Astrocyte (in vitro differentiated cells and primary cell): ENCODE data around the gene AHDC1. TPM values are rescaled to one million over a fixed set of nuclear protein-coding genes. Genes with fewer than 3 reads are reported as not detected.
A peak's percentile ranks its signal among the peaks of the same experiment; 100 is the strongest.
"Not testable (repeated sequence)": the region's sequence is repeated elsewhere in the genome, so short reads cannot be mapped to it uniquely, and the experiment has no call there.

Experiments
- DNase-seq: peaks from one replicate; pipeline ENCODE4 v3.0.0-alpha.2; 2010; ENCODE audit warnings: low read depth
- FAIRE-seq: peaks from 2 replicates; lab custom pipeline; 2011; peaks lifted over from hg19 to GRCh38; lab: Jason Lieb, UNC
- H2AFZ ChIP-seq: 2 replicates; pipeline ENCODE4 v1.6.0; 2012; ENCODE audit warnings: low read depth, low read length, inconsistent platforms
- H3K27ac ChIP-seq: 2 replicates; pipeline ENCODE4 v1.5.1; 2011; ENCODE audit warnings: low read depth, low read length, inconsistent platforms
- H3K27me3 ChIP-seq: 2 replicates; pipeline ENCODE4 v1.6.0; 2011; ENCODE audit warnings: low read length, inconsistent platforms; ENCODE audit not compliant: insufficient read depth
- H3K36me3 ChIP-seq: 2 replicates; pipeline ENCODE4 v1.5.1; 2011; ENCODE audit warnings: low read length, inconsistent platforms; ENCODE audit not compliant: insufficient read depth
- H3K4me1 ChIP-seq: 2 replicates; pipeline ENCODE4 v1.5.1; 2011; ENCODE audit warnings: low read length, inconsistent platforms; ENCODE audit not compliant: insufficient read depth
- H3K4me2 ChIP-seq: 2 replicates; pipeline ENCODE4 v1.6.0; 2012; ENCODE audit warnings: low read length, inconsistent platforms
- H3K4me3 ChIP-seq: 2 replicates; pipeline ENCODE4 v1.5.1; 2011; ENCODE audit warnings: low read depth, mild to moderate bottlenecking, low read length, inconsistent platforms; ENCODE audit not compliant: insufficient read depth
- H3K79me2 ChIP-seq: 2 replicates; pipeline ENCODE4 v1.6.0; 2012; ENCODE audit warnings: mild to moderate bottlenecking, low read length, inconsistent platforms; ENCODE audit not compliant: insufficient read depth
- H3K9ac ChIP-seq: 2 replicates; pipeline ENCODE4 v1.6.0; 2012; ENCODE audit warnings: mild to moderate bottlenecking, low read length, inconsistent platforms
- H3K9me3 ChIP-seq: 2 replicates; pipeline ENCODE4 v1.5.1; 2012; ENCODE audit warnings: low read depth, mild to moderate bottlenecking, low read length, inconsistent platforms; ENCODE audit not compliant: insufficient read depth
- H4K20me1 ChIP-seq: 2 replicates; pipeline ENCODE4 v1.6.0; 2012; ENCODE audit warnings: low read length, inconsistent platforms; ENCODE audit not compliant: insufficient read depth
- H3K27ac Mint-ChIP-seq: one replicate; pipeline ENCODE4 v1.8.0; 2021; ENCODE audit warnings: mild to moderate bottlenecking, mixed read lengths; ENCODE audit not compliant: unreplicated experiment
- H3K27me3 Mint-ChIP-seq: one replicate; pipeline ENCODE4 v1.8.0; 2021; ENCODE audit warnings: low read depth, mixed read lengths; ENCODE audit not compliant: unreplicated experiment
- H3K36me3 Mint-ChIP-seq: one replicate; pipeline ENCODE4 v1.8.0; 2021; ENCODE audit warnings: low read depth, mixed read lengths; ENCODE audit not compliant: unreplicated experiment
- H3K4me1 Mint-ChIP-seq: one replicate; pipeline ENCODE4 v1.8.0; 2021; ENCODE audit warnings: low read depth, mixed read lengths; ENCODE audit not compliant: unreplicated experiment
- H3K4me3 Mint-ChIP-seq: one replicate; pipeline ENCODE4 v1.8.0; 2021; ENCODE audit warnings: mild to moderate bottlenecking, moderate library complexity, mixed read lengths; ENCODE audit not compliant: unreplicated experiment
- H3K9me3 Mint-ChIP-seq: one replicate; pipeline ENCODE4 v1.8.0; 2021; ENCODE audit warnings: mild to moderate bottlenecking, mixed read lengths; ENCODE audit not compliant: unreplicated experiment
- EZH2 ChIP-seq: IDR thresholded peaks from 2 replicates; pipeline ENCODE4 v1.6.1; 2012; ENCODE audit warnings: mild to moderate bottlenecking, low read length, inconsistent platforms; ENCODE audit not compliant: insufficient read depth
- total RNA-seq: library from RNA; stranded (reverse); gene quantifications from 2 replicates; pipeline ENCODE4 v1.2.1, GENCODE V29; 2021
- TF ChIP-seq, protein P1 (sequence below): IDR thresholded peaks from 2 replicates; pipeline ENCODE4 v1.5.1; 2011; ENCODE audit warnings: low read depth, mild to moderate bottlenecking, inconsistent platforms, low read length, moderate library complexity; ENCODE audit not compliant: insufficient read depth

Gene AHDC1
- total RNA-seq, 1 donor from 2014 or later, result 75.7 TPM

DNA sequence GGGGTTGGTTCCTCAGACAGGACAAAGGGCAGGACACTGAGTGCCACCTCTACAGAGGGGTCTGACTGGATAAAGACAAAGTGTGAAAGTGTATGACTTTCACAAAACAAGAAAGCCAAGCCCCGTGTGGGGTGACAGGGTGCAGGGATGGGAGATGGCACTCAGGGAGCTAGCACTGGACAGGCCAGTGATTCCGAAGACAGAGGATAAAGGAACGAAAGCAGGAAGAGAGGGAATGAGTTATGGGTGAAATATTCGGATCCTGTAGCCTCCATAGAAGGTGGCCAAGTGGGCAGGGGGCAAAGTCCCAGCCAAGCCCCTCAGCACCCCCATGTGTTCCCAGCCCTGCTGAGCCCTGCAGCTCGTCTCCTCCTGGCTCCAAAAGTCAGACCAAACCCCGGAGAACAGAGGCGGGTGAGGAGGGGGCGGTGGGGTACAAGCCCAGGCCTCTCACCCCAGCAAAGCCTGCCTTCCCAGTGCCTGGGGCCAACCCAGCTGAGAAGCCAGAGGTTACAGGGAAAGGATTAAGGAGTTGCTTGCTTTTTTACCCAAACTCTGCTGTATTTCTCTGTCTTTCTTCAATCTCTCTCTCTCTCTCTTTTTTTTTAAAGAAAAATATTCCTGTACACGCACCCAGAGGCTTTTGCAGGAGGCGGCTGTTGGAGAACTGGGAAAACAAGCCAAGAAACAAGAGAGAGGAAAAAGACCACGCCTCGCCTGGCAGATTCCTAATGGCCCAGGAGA lies 99.9 kb downstream of the AHDC1 start:
- peak overlapping the region; percentile 33 for H3K9ac ChIP-seq

DNA sequence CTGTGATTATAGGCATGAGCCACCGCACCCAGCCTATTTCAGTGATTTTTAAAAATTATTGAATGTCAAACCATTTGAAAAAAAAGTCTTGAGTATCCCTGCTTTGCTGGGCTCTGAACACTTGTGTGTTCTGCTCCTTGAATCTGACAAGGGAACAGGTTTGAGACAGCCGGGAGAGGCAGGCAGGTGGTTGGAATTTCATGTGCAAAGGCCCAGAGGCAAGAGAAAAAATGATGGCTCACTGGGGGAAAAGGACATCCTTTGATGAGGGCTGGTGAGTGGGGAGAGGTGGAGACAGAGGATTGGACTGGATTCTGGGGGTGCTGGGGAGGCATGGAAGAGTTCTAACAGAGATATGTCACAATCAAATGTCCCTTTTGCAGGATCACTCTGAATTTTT lies 100.9 kb downstream of the AHDC1 start:
- Histone ChIP-seq H3K4me1 (peaks cover 15% of the 10 kb centered on the region), H3K79me2 (no peaks in the 10 kb centered on the region), H2AFZ (no peak overlapping the region), H3K9me3 (no peaks in the 10 kb centered on the region), H3K27me3 (no peaks in the 10 kb centered on the region), H4K20me1 (no peaks in the 10 kb centered on the region), H3K4me3 (no peak overlapping the region), H3K36me3 (no peaks in the 10 kb centered on the region), H3K9ac (no peak overlapping the region), H3K4me2 (no peak overlapping the region), H3K27ac (no peak overlapping the region)
- Mint-ChIP-seq H3K4me3 (no peak overlapping the region), H3K4me1 (peaks cover 12% of the 10 kb centered on the region), H3K27ac (peak overlapping the region; percentile 77), H3K36me3 (no peaks in the 10 kb centered on the region), H3K9me3 (no peaks in the 10 kb centered on the region), H3K27me3 (no peaks in the 10 kb centered on the region)
- FAIRE-seq (no peak), DNase-seq (no peak)
- TF ChIP-seq, protein P1, sequence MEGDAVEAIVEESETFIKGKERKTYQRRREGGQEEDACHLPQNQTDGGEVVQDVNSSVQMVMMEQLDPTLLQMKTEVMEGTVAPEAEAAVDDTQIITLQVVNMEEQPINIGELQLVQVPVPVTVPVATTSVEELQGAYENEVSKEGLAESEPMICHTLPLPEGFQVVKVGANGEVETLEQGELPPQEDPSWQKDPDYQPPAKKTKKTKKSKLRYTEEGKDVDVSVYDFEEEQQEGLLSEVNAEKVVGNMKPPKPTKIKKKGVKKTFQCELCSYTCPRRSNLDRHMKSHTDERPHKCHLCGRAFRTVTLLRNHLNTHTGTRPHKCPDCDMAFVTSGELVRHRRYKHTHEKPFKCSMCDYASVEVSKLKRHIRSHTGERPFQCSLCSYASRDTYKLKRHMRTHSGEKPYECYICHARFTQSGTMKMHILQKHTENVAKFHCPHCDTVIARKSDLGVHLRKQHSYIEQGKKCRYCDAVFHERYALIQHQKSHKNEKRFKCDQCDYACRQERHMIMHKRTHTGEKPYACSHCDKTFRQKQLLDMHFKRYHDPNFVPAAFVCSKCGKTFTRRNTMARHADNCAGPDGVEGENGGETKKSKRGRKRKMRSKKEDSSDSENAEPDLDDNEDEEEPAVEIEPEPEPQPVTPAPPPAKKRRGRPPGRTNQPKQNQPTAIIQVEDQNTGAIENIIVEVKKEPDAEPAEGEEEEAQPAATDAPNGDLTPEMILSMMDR, result no peak
- TF ChIP-seq EZH2, result no peak

More for the DNA sequence above, 99.9 kb downstream of the AHDC1 start:
- DNase-seq, result peak; percentile 45
- Histone ChIP-seq H3K4me1 (peaks cover 15% of the 10 kb centered on the region), H2AFZ (peak overlapping the region; percentile 56), H3K9me3 (no peaks in the 10 kb centered on the region), H3K27me3 (no peaks in the 10 kb centered on the region), H3K4me2 (peak overlapping the region; percentile 5), H4K20me1 (no peaks in the 10 kb centered on the region), H3K27ac (no peak overlapping the region), H3K36me3 (no peaks in the 10 kb centered on the region), H3K79me2 (no peaks in the 10 kb centered on the region), H3K4me3 (no peak overlapping the region)
- Mint-ChIP-seq H3K4me3 (peak overlapping the region; percentile 57), H3K4me1 (peaks cover 14% of the 10 kb centered on the region), H3K27ac (peak overlapping the region; percentile 77), H3K9me3 (no peaks in the 10 kb centered on the region), H3K27me3 (no peaks in the 10 kb centered on the region), H3K36me3 (no peaks in the 10 kb centered on the region)
- TF ChIP-seq, protein P1, result no peak
- TF ChIP-seq EZH2, result no peak
- no peak for FAIRE-seq

DNA sequence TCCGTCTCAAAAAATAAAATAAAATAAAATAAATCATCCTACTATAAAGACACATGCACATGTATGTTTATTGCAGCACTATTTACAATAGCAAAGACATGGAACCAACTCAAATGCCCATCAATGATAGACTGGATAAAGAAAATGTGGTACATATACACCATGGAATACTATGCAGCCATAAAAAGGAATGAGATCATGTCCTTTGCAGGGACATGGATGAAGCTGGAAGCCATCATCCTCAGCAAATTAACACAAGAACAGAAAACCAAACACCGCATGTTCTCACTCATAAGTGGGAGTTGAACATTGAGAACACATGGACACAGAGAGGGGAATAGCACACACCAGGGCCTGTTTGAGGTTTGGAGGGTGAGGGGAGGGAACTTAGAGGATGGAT lies 102.8 kb downstream of the AHDC1 start:
- FAIRE-seq, H4K20me1 ChIP-seq, H3K4me2 ChIP-seq, H3K4me3 ChIP-seq, H3K27ac Mint-ChIP-seq, H3K27ac ChIP-seq, H3K27me3 Mint-ChIP-seq, H3K36me3 Mint-ChIP-seq, H3K4me3 Mint-ChIP-seq, H3K9ac ChIP-seq, H2AFZ ChIP-seq, H3K9me3 ChIP-seq, DNase-seq, H3K27me3 ChIP-seq, H3K9me3 Mint-ChIP-seq, H3K79me2 ChIP-seq, H3K36me3 ChIP-seq: not testable (repeated sequence)
- peaks cover 17% of the 10 kb centered on the region for H3K4me1 Mint-ChIP-seq
- H3K4me1 ChIP-seq, result peaks cover 18% of the 10 kb centered on the region
